ENCODE data around the gene WDR12.

- TF ChIP-seq POLR2AphosphoS5 (IDR thresholded peaks at IDR 0.05; ENCODE audit: low read depth, low read length) = no peak
- TF ChIP-seq, protein P1, sequence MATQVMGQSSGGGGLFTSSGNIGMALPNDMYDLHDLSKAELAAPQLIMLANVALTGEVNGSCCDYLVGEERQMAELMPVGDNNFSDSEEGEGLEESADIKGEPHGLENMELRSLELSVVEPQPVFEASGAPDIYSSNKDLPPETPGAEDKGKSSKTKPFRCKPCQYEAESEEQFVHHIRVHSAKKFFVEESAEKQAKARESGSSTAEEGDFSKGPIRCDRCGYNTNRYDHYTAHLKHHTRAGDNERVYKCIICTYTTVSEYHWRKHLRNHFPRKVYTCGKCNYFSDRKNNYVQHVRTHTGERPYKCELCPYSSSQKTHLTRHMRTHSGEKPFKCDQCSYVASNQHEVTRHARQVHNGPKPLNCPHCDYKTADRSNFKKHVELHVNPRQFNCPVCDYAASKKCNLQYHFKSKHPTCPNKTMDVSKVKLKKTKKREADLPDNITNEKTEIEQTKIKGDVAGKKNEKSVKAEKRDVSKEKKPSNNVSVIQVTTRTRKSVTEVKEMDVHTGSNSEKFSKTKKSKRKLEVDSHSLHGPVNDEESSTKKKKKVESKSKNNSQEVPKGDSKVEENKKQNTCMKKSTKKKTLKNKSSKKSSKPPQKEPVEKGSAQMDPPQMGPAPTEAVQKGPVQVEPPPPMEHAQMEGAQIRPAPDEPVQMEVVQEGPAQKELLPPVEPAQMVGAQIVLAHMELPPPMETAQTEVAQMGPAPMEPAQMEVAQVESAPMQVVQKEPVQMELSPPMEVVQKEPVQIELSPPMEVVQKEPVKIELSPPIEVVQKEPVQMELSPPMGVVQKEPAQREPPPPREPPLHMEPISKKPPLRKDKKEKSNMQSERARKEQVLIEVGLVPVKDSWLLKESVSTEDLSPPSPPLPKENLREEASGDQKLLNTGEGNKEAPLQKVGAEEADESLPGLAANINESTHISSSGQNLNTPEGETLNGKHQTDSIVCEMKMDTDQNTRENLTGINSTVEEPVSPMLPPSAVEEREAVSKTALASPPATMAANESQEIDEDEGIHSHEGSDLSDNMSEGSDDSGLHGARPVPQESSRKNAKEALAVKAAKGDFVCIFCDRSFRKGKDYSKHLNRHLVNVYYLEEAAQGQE (IDR thresholded peaks at IDR 0.05; ENCODE audit: insufficient read depth in 1 of 2, low read depth in 2 of 2, low read length in 1 of 2) = no peak
Observed at GRCh38 chr2:202844656-202845055, 66.8 kb downstream of the WDR12 start.
